ENCODE data around the gene USP28. TPM values are rescaled to one million over a fixed set of nuclear protein-coding genes. Genes with fewer than 3 reads are reported as not detected.

Gene USP28
- total RNA-seq, 2 donors from 2014 or later: 28.9 to 31.5 TPM

DNA sequence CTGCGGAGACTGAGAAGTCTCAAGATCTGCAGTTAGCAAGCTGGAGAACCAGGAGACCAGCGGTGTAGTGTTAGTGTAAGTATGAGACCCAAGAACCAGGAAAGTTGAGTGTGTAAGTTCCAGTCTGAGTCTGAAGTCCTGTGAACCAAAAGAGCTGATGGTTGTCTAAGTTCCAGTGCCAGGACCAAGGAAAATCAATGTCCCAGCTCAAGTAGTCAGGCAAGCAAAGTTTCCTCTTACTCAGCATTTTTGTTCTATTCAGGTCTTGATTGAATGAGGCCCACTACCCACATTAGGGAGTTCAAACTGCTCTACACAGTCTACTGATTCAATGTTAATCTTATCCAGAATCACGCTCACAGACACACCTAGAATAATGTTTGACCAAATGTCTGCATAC, 11.0 kb downstream of the USP28 start:
- H3K27me3 ChIP-seq (replicated peaks; ENCODE audit: insufficient read depth): no peaks in the 10 kb centered on the region
- 99% methylated on average over 3 of the region's 3 CpGs for WGBS
- no peaks in the 10 kb centered on the region for H3K4me1 ChIP-seq (replicated peaks)
- no peak overlapping the region for H3K4me3 ChIP-seq
- TF ChIP-seq, protein P1, sequence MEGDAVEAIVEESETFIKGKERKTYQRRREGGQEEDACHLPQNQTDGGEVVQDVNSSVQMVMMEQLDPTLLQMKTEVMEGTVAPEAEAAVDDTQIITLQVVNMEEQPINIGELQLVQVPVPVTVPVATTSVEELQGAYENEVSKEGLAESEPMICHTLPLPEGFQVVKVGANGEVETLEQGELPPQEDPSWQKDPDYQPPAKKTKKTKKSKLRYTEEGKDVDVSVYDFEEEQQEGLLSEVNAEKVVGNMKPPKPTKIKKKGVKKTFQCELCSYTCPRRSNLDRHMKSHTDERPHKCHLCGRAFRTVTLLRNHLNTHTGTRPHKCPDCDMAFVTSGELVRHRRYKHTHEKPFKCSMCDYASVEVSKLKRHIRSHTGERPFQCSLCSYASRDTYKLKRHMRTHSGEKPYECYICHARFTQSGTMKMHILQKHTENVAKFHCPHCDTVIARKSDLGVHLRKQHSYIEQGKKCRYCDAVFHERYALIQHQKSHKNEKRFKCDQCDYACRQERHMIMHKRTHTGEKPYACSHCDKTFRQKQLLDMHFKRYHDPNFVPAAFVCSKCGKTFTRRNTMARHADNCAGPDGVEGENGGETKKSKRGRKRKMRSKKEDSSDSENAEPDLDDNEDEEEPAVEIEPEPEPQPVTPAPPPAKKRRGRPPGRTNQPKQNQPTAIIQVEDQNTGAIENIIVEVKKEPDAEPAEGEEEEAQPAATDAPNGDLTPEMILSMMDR (IDR thresholded peaks at IDR 0.05): no peak
- TF ChIP-seq POLR2AphosphoS5 (IDR thresholded peaks at IDR 0.05) (no peak), POLR2A (IDR thresholded peaks at IDR 0.05) (no peak)
- intact Hi-C loops (cut with DNase I): no loop called here
- no peaks in the 10 kb centered on the region for H3K9me3 ChIP-seq
- no peak for DNase-seq (ENCODE audit: low spot score)
- no peaks in the 10 kb centered on the region for H3K36me3 ChIP-seq
- no peak overlapping the region for H3K27ac ChIP-seq

DNA sequence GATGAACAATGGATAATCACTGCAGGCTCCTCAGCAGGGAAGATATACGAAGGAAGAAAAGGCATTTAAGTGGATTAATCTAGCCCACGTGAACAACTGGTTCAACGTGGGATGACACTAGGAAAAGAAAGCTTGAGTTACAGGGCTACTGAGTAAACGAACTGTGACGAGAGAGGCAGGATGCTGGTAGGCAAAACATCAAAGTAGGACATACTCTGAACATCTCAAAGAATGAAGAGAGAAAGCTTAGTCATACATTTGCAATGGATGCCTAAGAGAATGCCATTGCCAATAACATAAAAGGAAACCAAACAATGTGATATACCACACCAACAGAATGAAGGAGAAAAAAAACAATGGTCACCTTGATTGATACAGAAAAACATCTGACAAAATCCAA, 12.9 kb downstream of the USP28 start:
- DNase-seq (ENCODE audit: low spot score): no peak
- H3K4me3 ChIP-seq: no peak overlapping the region
- 52% methylated on average over 5 of the region's 5 CpGs for WGBS
- no peaks in the 10 kb centered on the region for H3K9me3 ChIP-seq
- intact Hi-C loops (cut with DNase I): no loop called here
- H3K27me3 ChIP-seq (replicated peaks; ENCODE audit: insufficient read depth): no peaks in the 10 kb centered on the region
- no peaks in the 10 kb centered on the region for H3K36me3 ChIP-seq
- TF ChIP-seq POLR2A (IDR thresholded peaks at IDR 0.05) (no peak), POLR2AphosphoS5 (IDR thresholded peaks at IDR 0.05) (no peak)
- TF ChIP-seq, protein P1 (IDR thresholded peaks at IDR 0.05): no peak
- no peaks in the 10 kb centered on the region for H3K4me1 ChIP-seq (replicated peaks)
- H3K27ac ChIP-seq: no peak overlapping the region

GRCh38 chr11:113859665-113860064, 15.7 kb downstream of the USP28 start:
- DNase-seq (ENCODE audit: low spot score): peak; percentile 15
- Histone ChIP-seq H3K4me3 (no peak overlapping the region), H3K27ac (peak overlapping the region in 1 of 2 donors; percentile 8), H3K27me3 (replicated peaks; ENCODE audit: insufficient read depth) (no peaks in the 10 kb centered on the region), H3K36me3 (no peaks in the 10 kb centered on the region), H3K4me1 (replicated peaks) (no peaks in the 10 kb centered on the region), H3K9me3 (no peaks in the 10 kb centered on the region)
- intact Hi-C loops (cut with DNase I): no loop called here
- TF ChIP-seq, protein P1 (IDR thresholded peaks at IDR 0.05): no peak
- peak; percentile 49 for TF ChIP-seq POLR2AphosphoS5 (IDR thresholded peaks at IDR 0.05)

DNA sequence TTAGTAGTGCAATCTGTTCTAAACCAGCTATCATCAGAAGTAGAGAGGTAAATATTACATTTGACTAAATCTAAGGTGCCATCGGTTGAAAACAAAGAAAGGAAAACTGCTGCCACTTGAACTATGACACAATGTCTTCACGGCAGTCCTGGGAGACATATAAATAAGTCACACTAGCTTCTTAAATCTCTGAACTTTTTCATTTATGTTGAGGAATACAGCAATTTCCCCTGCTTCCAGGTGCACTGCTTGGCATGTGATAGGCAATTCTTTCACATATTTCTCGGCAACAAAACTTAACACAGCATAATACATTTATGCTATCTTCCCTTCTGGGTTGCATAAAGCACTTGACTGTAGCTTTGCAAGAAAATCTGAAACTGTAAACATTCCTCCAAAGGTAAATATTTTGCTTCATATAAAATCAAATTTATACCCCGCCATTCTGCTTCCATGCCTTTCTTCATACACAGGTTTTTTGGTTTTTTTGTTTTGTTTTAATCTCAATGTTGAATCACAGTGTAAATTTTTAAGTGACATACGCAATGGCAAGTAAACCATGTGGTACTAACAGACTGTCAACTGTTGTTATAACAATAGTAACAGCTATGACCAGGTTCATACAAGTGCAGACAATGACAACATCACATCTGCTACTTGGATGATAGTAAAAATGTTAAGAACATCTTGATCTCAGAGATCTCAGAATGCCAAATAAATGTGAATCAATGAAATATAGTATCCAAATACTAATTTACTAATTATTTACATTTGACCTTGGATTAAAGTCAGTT, 18.2 kb downstream of the USP28 start:
- Histone ChIP-seq H3K9me3 (no peaks in the 10 kb centered on the region), H3K27ac (no peak overlapping the region), H3K36me3 (no peaks in the 10 kb centered on the region), H3K4me1 (replicated peaks) (no peaks in the 10 kb centered on the region), H3K27me3 (replicated peaks; ENCODE audit: insufficient read depth) (no peaks in the 10 kb centered on the region), H3K4me3 (no peak overlapping the region)
- intact Hi-C loops (cut with DNase I): no loop called here
- TF ChIP-seq POLR2AphosphoS5 (IDR thresholded peaks at IDR 0.05) (no peak), POLR2A (IDR thresholded peaks at IDR 0.05) (no peak)
- TF ChIP-seq, protein P1 (IDR thresholded peaks at IDR 0.05): no peak
- DNase-seq (ENCODE audit: low spot score): no peak
- WGBS: 34% methylated on average over 5 of the region's 5 CpGs

- Histone ChIP-seq H3K9me3 (no peaks in the 10 kb centered on the region), H3K27me3 (replicated peaks; ENCODE audit: insufficient read depth) (no peaks in the 10 kb centered on the region), H3K4me3 (no peak overlapping the region), H3K4me1 (replicated peaks) (no peaks in the 10 kb centered on the region), H3K36me3 (no peaks in the 10 kb centered on the region), H3K27ac (no peak overlapping the region)
- 95% methylated on average over 6 of the region's 6 CpGs for WGBS
- intact Hi-C loops (cut with DNase I): no loop called here
- DNase-seq (ENCODE audit: low spot score): no peak
- no peak for TF ChIP-seq POLR2AphosphoS5 (IDR thresholded peaks at IDR 0.05)
- TF ChIP-seq POLR2A (IDR thresholded peaks at IDR 0.05): no peak
- TF ChIP-seq, protein P1 (IDR thresholded peaks at IDR 0.05): no peak
These were observed 19.6 kb downstream of the USP28 start for GRCh38 chr11:113855803-113856202.
